DOHH2 (cell line): ENCODE results near the gene MYO7B.

ENCODE experiments used
- EZH2phosphoT487 ChIP-seq: fragments of 200-600 bp; sonication (generic); IDR thresholded peaks from 2 replicates; pipeline ENCODE4 v1.6.1; 2017; ENCODE audit warnings: borderline replicate concordance, mild to moderate bottlenecking, antibody characterized with exemption, low read length, moderate library complexity, mixed read lengths
- TF ChIP-seq, protein P1 (sequence below): fragments of 200-600 bp; sonication (generic); IDR thresholded peaks from one replicate; pipeline ENCODE4 v1.5.1; 2014; ENCODE audit warnings: antibody characterized with exemption, mild to moderate bottlenecking, low read depth, low read length; ENCODE audit not compliant: poor library complexity, severe bottlenecking

DNA sequence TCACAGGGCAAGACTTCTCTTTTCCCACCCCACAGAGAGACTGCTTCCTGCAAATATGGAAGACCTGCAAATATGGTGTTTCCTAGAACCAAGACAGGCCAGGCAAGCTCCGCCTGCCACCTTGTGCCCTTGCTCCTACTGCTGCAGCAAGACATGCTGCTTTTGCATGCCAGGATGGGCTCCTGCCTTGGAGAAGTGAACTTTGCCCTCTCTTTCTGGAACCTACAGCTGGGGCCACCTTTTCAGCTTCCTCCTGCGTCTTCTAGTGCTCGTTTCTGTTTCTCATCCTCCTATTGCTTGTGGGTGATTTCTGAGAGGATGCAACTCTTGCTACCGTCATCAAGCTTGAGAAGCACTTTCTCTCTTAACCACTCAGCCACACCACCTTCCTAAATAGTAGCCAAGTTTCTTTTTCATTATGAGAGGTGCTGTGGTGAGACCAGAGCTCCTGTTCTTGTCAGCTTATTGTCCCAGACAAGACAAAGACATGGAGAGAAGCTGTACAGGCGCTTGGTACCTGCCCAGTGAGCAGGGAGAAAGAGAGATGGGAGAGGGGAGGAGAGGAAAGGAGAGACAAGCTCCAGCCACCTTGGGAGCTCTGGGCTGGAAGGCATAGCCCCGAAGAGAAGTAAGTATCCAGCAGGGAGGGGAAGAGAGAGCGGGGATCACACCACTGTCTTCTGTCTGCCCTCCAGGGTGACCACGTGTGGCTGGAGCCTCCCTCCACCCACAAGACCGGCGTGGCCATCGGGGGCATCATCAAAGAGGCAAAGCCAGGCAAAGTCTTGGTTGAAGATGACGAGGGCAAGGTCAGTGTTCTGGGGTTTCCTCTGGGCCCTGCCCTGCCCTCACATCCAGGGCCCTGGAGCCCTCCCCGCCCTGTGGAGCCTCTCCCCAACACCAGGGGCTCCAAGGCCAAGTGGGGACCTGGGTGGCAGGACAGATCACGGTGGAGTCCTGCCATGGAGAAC lies 28.3 kb downstream of the MYO7B start:
- TF ChIP-seq EZH2phosphoT487: no peak
- TF ChIP-seq, protein P1, sequence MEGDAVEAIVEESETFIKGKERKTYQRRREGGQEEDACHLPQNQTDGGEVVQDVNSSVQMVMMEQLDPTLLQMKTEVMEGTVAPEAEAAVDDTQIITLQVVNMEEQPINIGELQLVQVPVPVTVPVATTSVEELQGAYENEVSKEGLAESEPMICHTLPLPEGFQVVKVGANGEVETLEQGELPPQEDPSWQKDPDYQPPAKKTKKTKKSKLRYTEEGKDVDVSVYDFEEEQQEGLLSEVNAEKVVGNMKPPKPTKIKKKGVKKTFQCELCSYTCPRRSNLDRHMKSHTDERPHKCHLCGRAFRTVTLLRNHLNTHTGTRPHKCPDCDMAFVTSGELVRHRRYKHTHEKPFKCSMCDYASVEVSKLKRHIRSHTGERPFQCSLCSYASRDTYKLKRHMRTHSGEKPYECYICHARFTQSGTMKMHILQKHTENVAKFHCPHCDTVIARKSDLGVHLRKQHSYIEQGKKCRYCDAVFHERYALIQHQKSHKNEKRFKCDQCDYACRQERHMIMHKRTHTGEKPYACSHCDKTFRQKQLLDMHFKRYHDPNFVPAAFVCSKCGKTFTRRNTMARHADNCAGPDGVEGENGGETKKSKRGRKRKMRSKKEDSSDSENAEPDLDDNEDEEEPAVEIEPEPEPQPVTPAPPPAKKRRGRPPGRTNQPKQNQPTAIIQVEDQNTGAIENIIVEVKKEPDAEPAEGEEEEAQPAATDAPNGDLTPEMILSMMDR: no peak
